T47D (cell line): ENCODE results near the gene CERK.
"Not testable (repeated sequence)": the region's sequence is repeated elsewhere in the genome, so short reads cannot be mapped to it uniquely, and the experiment has no call there.

Experiments used
- DNase-seq, 2 experiments: peaks; one replicate each; pipeline versions ENCODE4 v3.0.0 to v3.0.0-alpha.2; 2011 to 2012; ENCODE audit warnings: low read depth in 1 of 2, low spot score in 1 of 2
- JUND ChIP-seq: IDR thresholded peaks from 2 replicates; pipeline ENCODE4 v1.6.1; 2012; ENCODE audit warnings: low read depth
- in situ Hi-C: cut with HindIII; loops from 2 replicates; pipeline ENCODE4 v1.10.0; 2016; ENCODE audit warnings: low sequenced_read_pairs, low pct_unique_long_range_greater_than_20kb

The CERK gene

GRCh38 chr22:46740910-46741780 lies 3.1 kb upstream of the CERK start:
- no peak for DNase-seq
- TF ChIP-seq JUND = no peak
- in situ Hi-C loops = no loop called here

GRCh38 chr22:46739094-46739870 lies 1.2 kb upstream of the CERK start:
- no peak for DNase-seq
- TF ChIP-seq JUND = no peak
- in situ Hi-C loops = no loop called here

GRCh38 chr22:46738647-46739093 lies 618 bp upstream of the CERK start:
- in situ Hi-C loops = no loop called here
- TF ChIP-seq JUND = no peak

GRCh38 chr22:46737105-46737975 lies 712 bp downstream of the CERK start:
- DNase-seq = no peak
- TF ChIP-seq JUND = no peak
- in situ Hi-C loops = no loop called here

More at GRCh38 chr22:46738647-46739093, 618 bp upstream of the CERK start:
- DNase-seq = no peak

- in situ Hi-C loops = no loop called here
- DNase-seq = no peak
- no peak for TF ChIP-seq JUND
These were observed 1.3 kb downstream of the CERK start for GRCh38 chr22:46736705-46737104.

- TF ChIP-seq JUND = no peak
- no peak for DNase-seq
- in situ Hi-C loops = no loop called here
These were observed 2.1 kb downstream of the CERK start for GRCh38 chr22:46735747-46736608.

- in situ Hi-C loops = no loop called here
- peak; percentile 43 to 57 for DNase-seq
- no peak for TF ChIP-seq JUND
These were observed 3.1 kb downstream of the CERK start for GRCh38 chr22:46734830-46735453.

- DNase-seq = peak in 1 of 2 experiments; percentile 41
- in situ Hi-C loops = not testable (repeated sequence)
These were observed 3.8 kb downstream of the CERK start for GRCh38 chr22:46734213-46734722.

- TF ChIP-seq JUND = no peak
- in situ Hi-C loops = no loop called here
- no peak for DNase-seq
These were observed 5.5 kb downstream of the CERK start for GRCh38 chr22:46732513-46732912.

- TF ChIP-seq JUND = no peak
- no peak for DNase-seq
- in situ Hi-C loops = no loop called here
These were observed 6.0 kb downstream of the CERK start for GRCh38 chr22:46732041-46732379.
